ENCODE results near the gene CELF2. TPM values are rescaled to one million over a fixed set of nuclear protein-coding genes. Genes with fewer than 3 reads are reported as not detected.
A peak's percentile ranks its signal among the peaks of the same experiment; 100 is the strongest.

The CELF2 gene
- total RNA-seq, 1 donor from 2014 or later, result 29.3 TPM

GRCh38 chr10:11204351-11204942 lies 186.8 kb downstream of the CELF2 start:
- no peak for DNase-seq

- DNase-seq, result no peak
Measured at GRCh38 chr10:11205030-11205772, 187.5 kb downstream of the CELF2 start.

DNA sequence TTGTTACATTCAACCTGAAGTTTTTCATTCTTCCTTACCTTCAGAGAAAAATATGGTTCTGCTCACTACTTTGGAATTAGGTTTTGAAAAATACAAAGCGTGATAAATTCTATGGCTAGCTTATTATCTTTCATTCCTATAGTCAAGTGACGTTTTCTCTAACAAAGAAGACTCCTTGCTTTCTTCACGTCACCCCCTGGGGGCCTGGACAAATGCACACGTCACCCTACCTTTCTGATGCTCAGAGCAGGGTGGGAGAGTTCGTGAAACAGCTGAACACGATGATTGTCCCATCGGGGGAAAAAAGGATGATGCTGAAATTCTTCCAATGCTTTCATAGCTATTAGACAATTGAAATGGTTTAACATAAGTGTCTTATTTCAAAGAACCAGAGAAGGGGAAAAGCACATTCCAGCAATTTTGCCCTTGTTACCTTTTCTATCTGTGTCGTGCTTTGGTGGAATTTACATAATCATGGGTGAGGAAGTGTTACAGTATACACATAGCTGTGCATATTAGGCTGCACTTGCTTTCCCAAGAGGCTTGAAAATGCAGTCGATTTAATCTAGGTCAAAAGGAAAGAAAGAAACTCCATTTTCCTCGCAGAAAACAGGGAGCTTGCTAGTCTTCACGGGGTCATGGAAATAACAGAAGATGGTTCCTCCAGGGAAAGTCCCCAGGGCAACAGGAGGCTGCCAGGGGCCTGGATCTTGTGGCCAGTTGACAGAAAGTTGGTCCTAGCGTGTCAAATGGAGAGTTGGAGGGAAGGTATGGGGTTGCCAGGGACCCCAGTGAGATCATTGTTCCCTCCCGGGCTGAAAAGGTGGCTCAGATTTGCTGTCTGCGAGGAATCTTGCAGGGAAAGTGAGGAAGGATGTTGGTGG lies 189.2 kb downstream of the CELF2 start:
- DNase-seq, result no peak

- no peak for DNase-seq
Measured at GRCh38 chr10:11207560-11207844, 189.8 kb downstream of the CELF2 start.

DNA sequence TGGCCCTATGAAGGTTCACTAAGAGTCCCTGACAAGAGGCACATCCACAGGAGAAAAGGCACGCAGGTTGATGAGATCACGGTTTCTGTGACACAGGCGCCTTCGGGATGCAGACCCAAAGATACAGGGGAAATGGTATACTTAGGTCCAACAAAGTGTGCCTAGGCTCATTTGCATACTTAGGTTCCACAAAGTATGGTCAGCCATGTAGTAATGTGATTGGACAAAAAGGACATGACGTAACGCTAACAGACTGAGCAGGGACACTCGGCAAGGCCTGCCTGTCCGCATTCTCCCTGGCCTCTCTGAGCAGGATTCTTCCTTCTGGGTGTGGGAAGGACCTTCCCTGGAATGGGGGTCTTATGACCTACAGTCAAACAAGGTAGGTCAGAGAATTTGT lies 190.6 kb downstream of the CELF2 start:
- no peak for DNase-seq

GRCh38 chr10:11208908-11209829 lies 191.5 kb downstream of the CELF2 start:
- DNase-seq, result no peak

GRCh38 chr10:11209830-11210181 lies 192.1 kb downstream of the CELF2 start:
- DNase-seq, result peak; percentile 24

- DNase-seq, result no peak
Measured at GRCh38 chr10:11210211-11210922, 192.7 kb downstream of the CELF2 start.

DNA sequence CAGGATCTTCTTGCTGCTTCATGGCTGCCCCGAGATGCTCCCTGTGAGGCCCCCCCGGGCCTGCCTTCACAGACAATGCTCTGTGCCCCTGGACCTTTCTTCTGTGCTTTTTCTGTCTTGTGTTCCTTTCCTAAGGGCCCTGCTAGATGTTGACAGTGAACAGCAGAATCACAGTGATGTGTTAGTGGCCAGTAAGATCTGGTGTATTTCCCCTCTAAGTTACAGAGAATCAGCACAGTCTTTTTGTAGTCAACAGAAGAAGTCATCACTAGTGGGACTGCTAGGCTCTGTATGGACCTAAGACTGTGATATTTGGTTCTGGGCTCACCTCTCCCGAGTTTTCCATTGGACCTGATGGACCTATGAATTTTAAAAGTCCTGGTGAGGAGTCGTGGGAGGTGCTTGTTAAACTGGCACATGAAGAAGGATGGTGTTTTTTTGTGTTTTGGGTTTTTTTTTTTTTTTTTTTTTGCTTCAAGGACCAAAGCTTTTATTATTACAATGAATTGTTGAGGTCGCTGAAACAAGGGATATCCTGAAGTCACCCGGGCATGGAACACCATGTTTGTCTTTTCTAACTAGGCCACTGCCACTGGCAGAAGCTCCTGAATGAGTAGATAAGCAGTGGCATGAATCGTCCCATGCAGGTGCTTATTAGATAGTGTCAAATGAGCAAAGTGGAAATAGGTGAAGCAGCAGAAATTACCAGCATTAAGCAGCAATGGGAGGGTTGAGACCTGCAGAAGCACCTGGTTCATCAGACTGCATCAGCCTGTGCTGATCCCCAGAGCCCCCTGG lies 194.8 kb downstream of the CELF2 start:
- no peak for DNase-seq

GRCh38 chr10:11213137-11213536 lies 195.5 kb downstream of the CELF2 start:
- no peak for DNase-seq

DNA sequence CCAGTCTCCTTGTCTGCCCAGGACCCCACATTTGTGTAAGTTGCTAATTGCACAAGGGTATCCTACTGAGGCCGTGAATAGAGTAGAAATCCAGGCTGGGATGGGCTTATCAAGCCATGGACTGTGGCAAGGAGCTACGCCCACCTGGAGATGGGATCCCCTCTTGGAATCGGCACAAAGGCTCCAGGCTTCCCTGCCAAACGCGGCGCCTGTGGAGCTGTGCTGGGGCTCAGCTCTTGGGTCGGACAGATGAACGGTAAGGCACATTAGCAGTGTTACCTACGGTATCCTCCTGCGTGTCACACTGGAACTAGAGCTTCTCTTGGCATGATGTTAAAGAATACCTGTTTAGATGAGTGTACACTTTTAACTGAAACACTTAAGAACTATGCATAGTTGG lies 196.7 kb downstream of the CELF2 start:
- DNase-seq, result no peak

- no peak for DNase-seq
Measured at GRCh38 chr10:11215471-11215870, 197.8 kb downstream of the CELF2 start.

- DNase-seq, result no peak
Measured at GRCh38 chr10:11217521-11217920, 199.8 kb downstream of the CELF2 start.

- no peak for DNase-seq
Measured at GRCh38 chr10:11218395-11218794, 200.7 kb downstream of the CELF2 start.

DNA sequence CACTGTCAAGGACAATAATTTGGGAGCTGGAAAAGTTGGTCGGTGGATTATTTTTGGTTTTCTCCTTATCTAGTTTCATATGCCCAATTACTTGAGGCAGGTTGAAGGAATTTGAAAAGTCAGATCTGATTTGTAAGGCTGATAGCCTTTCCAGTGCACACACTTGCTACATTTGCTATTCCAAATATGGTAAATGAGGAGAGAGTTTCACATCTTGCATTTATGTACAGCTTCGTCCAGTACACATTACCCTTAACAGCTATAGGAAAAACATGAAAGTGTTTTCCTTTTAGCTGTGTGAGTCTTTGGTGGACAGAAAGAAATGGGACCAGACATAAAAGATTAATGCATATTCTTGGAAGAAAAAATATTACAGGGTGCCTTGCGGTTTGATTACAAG lies 201.8 kb downstream of the CELF2 start:
- DNase-seq, result no peak

DNA sequence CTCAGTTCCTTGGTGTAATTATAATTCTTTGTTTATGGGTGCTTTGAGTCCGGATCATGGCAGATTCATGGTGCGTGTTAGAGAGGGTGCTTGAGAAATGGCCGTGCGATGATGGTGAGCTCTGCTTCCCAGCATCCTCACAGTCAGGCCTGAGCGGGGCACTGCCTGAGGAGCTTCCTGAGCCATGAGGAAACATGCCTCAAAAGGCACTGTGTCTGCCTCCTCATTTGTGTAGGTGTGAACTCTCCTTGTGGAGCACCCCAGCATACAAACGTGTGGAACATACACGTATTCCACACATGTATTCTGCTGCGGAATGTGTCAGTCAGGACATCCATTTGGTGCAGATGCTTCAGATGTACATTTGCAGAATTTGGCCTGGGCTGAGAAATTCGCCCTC lies 205.4 kb downstream of the CELF2 start:
- no peak for DNase-seq

GRCh38 chr10:11223507-11224140 lies 206.0 kb downstream of the CELF2 start:
- no peak for DNase-seq

GRCh38 chr10:11224321-11224720 lies 206.6 kb downstream of the CELF2 start:
- no peak for DNase-seq

DNA sequence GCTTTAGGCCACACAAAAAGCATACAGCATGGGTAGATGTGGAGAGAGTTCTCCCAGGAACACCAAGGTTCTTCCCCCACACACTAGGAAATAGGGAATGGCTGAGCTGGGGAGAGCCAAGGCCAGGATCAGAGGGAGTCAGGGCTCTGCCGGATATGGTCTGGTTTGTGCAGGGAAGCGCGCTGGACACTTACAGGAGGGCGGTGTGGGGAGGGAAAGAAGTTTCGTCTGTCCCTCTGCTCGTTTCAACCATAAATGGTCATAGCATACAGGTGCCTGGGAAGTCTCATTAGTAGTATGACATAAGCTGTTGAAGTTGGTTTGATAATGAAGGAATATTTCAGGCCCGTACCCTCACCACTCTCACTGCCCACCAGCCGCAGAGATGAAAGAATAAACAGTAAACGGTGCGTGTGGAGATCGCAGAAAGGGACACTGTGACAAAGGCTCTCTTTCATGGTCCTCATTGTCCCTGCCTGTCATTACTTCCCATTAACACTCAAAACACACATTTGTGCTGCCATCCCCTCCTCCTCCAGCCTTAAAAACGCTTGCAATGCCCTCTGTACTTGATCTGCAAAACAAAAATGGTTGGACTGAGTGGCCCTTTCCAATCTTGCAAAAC lies 207.2 kb downstream of the CELF2 start:
- no peak for DNase-seq

DNA sequence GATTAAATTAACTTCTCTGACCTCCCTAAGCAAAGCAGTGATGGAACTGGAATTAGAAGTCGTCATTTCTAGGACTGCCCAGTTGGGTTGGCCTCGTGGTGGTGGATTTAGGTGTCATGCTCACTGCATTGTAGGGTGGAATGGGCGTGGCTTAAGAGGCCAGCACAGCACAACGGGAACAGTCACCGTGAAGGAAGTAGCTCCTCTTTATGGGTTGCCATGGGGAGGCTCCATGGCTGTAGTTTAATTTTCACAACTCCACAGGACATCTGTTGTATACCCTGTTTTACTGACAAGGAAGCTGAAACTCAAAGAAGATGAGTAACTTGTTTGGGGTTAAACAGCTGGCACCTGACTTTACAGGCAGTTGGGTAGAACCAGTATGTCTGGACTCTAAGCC lies 208.3 kb downstream of the CELF2 start:
- no peak for DNase-seq
